GM12878 (cell line): ENCODE results near the gene ZNF792. TPM values are rescaled to one million over a fixed set of nuclear protein-coding genes. Genes with fewer than 3 reads are reported as not detected.

Experiments used
- ATAC-seq: fragments of 200-7000 bp; cut with Tn5 transposase; 3 replicates; pipeline ENCODE4 v1.9.1; 2020; ENCODE audit warnings: mild to moderate bottlenecking, moderate library complexity
- BruUV-seq: library from RNA; stranded (reverse); fragments of 400-500 nt; replicated peaks from 2 replicates; lab custom pipeline; 2021; lab: Mats Ljungman, UMichigan
- CTCF ChIA-PET: fragments of 300-600 bp; sonication (Branson Sonifier 250); formaldehyde crosslinking; extraction: SDS; loops from one replicate; lab custom pipeline; 2021; ENCODE audit warnings: inconsistent platforms; lab: Yijun Ruan, JAX
- POLR2A ChIA-PET: fragments of 350-600 bp; formaldehyde crosslinking; extraction: SDS; loops from one replicate; lab custom pipeline; 2021; ENCODE audit warnings: inconsistent platforms; lab: Charles Lee
- RAD21 ChIA-PET: fragments of 300-600 bp; sonication (Branson Sonifier 250); formaldehyde crosslinking; loops from one replicate; lab custom pipeline; 2023; ENCODE audit warnings: antibody characterized with exemption; ENCODE audit not compliant: unreplicated experiment; lab: Charles Lee
- SMC1A ChIA-PET: fragments of 300-600 bp; sonication (Branson Sonifier 250); formaldehyde crosslinking; loops from one replicate; lab custom pipeline; 2023; ENCODE audit not compliant: unreplicated experiment, uncharacterized antibody; lab: Charles Lee
- DNase-seq: peaks from one replicate; pipeline ENCODE4 v3.0.0-alpha.2; 2011; ENCODE audit warnings: low read depth, low spot score
- FAIRE-seq: peaks from 3 replicates; lab custom pipeline; 2011; peaks lifted over from hg19 to GRCh38; lab: Jason Lieb, UNC
- H2AFZ ChIP-seq: 2 replicates; pipeline ENCODE4 v1.6.0; 2011; ENCODE audit warnings: low read depth, low read length, control low read depth; ENCODE audit not compliant: control insufficient read depth
- H3K27ac ChIP-seq: 2 replicates; pipeline ENCODE4 v1.5.1; 2011; ENCODE audit warnings: control low read depth; ENCODE audit not compliant: control insufficient read depth, insufficient read depth
- H3K27me3 ChIP-seq, 2 experiments: replicated peaks in 1 of 2; 2 replicates each; pipeline versions ENCODE4 v1.6.0 to v1.6.1; 2011; ENCODE audit warnings: low read length in 1 of 2; ENCODE audit not compliant: control insufficient read depth in 2 of 2, insufficient read depth in 2 of 2
- H3K36me3 ChIP-seq, 2 experiments: 2 replicates each; pipeline ENCODE4 v1.5.1; 2011; ENCODE audit warnings: low read length in 1 of 2; ENCODE audit not compliant: control insufficient read depth in 2 of 2, insufficient read depth in 2 of 2
- H3K4me1 ChIP-seq: 2 replicates; pipeline ENCODE4 v1.6.1; 2011; ENCODE audit warnings: mild to moderate bottlenecking, low read length, moderate library complexity, mixed read lengths; ENCODE audit not compliant: control insufficient read depth, insufficient read depth
- H3K4me2 ChIP-seq: 2 replicates; pipeline ENCODE4 v1.6.0; 2011; ENCODE audit warnings: control low read depth; ENCODE audit not compliant: control insufficient read depth, insufficient read depth
- H3K4me3 ChIP-seq: fragments of 200-600 bp; sonication (generic); 2 replicates; pipeline ENCODE4 v1.5.1; 2016
- H3K79me2 ChIP-seq: 2 replicates; pipeline ENCODE4 v1.6.0; 2011; ENCODE audit warnings: low read length; ENCODE audit not compliant: control insufficient read depth, insufficient read depth
- H3K9ac ChIP-seq: 2 replicates; pipeline ENCODE4 v1.8.0; 2011; ENCODE audit warnings: low read length, control low read depth, mixed read lengths; ENCODE audit not compliant: control insufficient read depth, insufficient read depth
- H3K9me3 ChIP-seq: replicated peaks from 3 replicates; pipeline ENCODE4 v1.5.1; 2011; ENCODE audit warnings: mild to moderate bottlenecking, low read length; ENCODE audit not compliant: control insufficient read depth, insufficient read depth
- H4K20me1 ChIP-seq: 2 replicates; pipeline ENCODE4 v1.6.0; 2011; ENCODE audit not compliant: control insufficient read depth, insufficient read depth
- ASH2L ChIP-seq: fragments of 300-600, 200-600 bp; sonication (generic); IDR thresholded peaks from 2 replicates; pipeline ENCODE4 v1.6.1; 2017; ENCODE audit warnings: low read depth, mild to moderate bottlenecking, borderline replicate concordance
- E4F1 ChIP-seq: fragments of 450-650 bp; IDR thresholded peaks from 2 replicates; pipeline ENCODE4 v1.6.1; 2018; ENCODE audit warnings: borderline replicate concordance, mild to moderate bottlenecking; ENCODE audit not compliant: partially characterized antibody
- IRF4 ChIP-seq: IDR thresholded peaks from 2 replicates; pipeline ENCODE4 v1.6.1; 2011; ENCODE audit warnings: low read depth, low read length
- MEF2B ChIP-seq: fragments of 450-650 bp; IDR thresholded peaks from 2 replicates; pipeline ENCODE4 v1.6.1; 2018; ENCODE audit warnings: mild to moderate bottlenecking, moderate library complexity; ENCODE audit not compliant: partially characterized antibody, poor library complexity, severe bottlenecking
- NKRF ChIP-seq: fragments of 450-650 bp; conservative IDR thresholded peaks from 2 replicates; pipeline ENCODE4 v1.6.1; 2017; ENCODE audit warnings: mild to moderate bottlenecking, moderate library complexity
- RUNX3 ChIP-seq: IDR thresholded peaks from 2 replicates; pipeline ENCODE4 v1.6.1; 2012; ENCODE audit warnings: low read length, inconsistent platforms
- SREBF1 ChIP-seq: IDR thresholded peaks from 2 replicates; pipeline ENCODE4 v1.6.1; 2012; ENCODE audit warnings: mild to moderate bottlenecking, low read length
- WGBS: methylation state at CpG from one replicate; pipeline ENCODE4 v1.1.6; 2016; ENCODE audit warnings: low lambda C conversion rate; ENCODE audit not compliant: insufficient replicate concordance, insufficient coverage; ENCODE audit errors: missing lambda C conversion rate; 5-methylcytosine and 5-hydroxymethylcytosine counted together
- in situ Hi-C: fragments of 300-500 bp; cut with MboI; formaldehyde crosslinking; loops from 9 replicates; pipeline ENCODE4 v1.14.3; 2018; ENCODE audit warnings: mixed read lengths
- intact Hi-C: fragments of 100-400 bp; cut with micrococcal nuclease; formaldehyde crosslinking; loops from one replicate; pipeline ENCODE4 v1.14.2; 2022; ENCODE audit not compliant: unreplicated experiment
- polyA plus RNA-seq, 11 experiments: library from polyadenylated mRNA; depleted of rRNA in 4 of 11; unstranded in 6 of 11; stranded (reverse) in 5 of 11; fragments of >200 nt; fragmentation: Nextera tagmentation in 4 of 11; fragmentation: Illumina TruSeq in 1 of 11; extraction: Ambion mirVana in 4 of 11; extraction: Trizol in 1 of 11; gene quantifications; 1 replicate in 1 of 11; 2 replicates in 10 of 11; pipeline versions ENCODE4 v1.2.1 to v1.2.3, GENCODE V29; 2011 to 2016; ENCODE audit warnings: inconsistent platforms in 2 of 11, missing spikeins in 2 of 11, low read depth in 1 of 11
- total RNA-seq, 4 experiments: library from RNA; depleted of rRNA in 3 of 4; stranded (reverse); fragments of >200 nt in 3 of 4; fragmentation: Illumina TruSeq in 1 of 4; extraction: Trizol in 1 of 4; gene quantifications; 2 replicates each; pipeline versions ENCODE4 v1.2.1 to v1.2.3, GENCODE V29; 2013 to 2021

The ZNF792 gene
- total and polyA plus RNA-seq, 10 of the 15 experiments (the other 5 are each of a cell fraction or from before 2014, with no cell fraction given), result 0.53 to 4.8 (median 1.3) TPM

- no peak for DNase-seq
- in situ Hi-C loops, result no loop called here
- no TSS peak for BruUV-seq
- no peak overlapping the region for H3K9ac ChIP-seq
- no peaks in the 10 kb centered on the region for H3K4me1 ChIP-seq
- intact Hi-C loops, result no loop called here
- no peak overlapping the region for H2AFZ ChIP-seq
- H3K36me3 ChIP-seq, result no peaks in the 10 kb centered on the region
- no peak overlapping the region for H3K27ac ChIP-seq
- no peak for ATAC-seq
- H3K4me3 ChIP-seq, result no peak overlapping the region
- WGBS, result 91% methylated on average over 8 of the region's 10 CpGs
- H3K27me3 ChIP-seq, result no peaks in the 10 kb centered on the region
- CTCF ChIA-PET, result no interaction called here
- TF ChIP-seq NKRF, result no peak
- TF ChIP-seq SREBF1, result no peak
- TF ChIP-seq ASH2L, result no peak
- TF ChIP-seq E4F1, result no peak
- no peak for TF ChIP-seq RUNX3
- no peak for TF ChIP-seq MEF2B
- no peak for TF ChIP-seq IRF4
- no peak for FAIRE-seq
- H3K9me3 ChIP-seq, result peaks cover 7% of the 10 kb centered on the region; the same call in 2 of the 3 replicates
- SMC1A ChIA-PET, result no interaction called here
- no peaks in the 10 kb centered on the region for H4K20me1 ChIP-seq
- no peak overlapping the region for H3K4me2 ChIP-seq
- POLR2A ChIA-PET, result no interaction called here
- no peaks in the 10 kb centered on the region for H3K79me2 ChIP-seq
- RAD21 ChIA-PET, result no interaction called here
These were observed 25.1 kb downstream of the ZNF792 start for GRCh38 chr19:34938886-34939285.
